ENCODE results near the gene SHROOM3.

DNA sequence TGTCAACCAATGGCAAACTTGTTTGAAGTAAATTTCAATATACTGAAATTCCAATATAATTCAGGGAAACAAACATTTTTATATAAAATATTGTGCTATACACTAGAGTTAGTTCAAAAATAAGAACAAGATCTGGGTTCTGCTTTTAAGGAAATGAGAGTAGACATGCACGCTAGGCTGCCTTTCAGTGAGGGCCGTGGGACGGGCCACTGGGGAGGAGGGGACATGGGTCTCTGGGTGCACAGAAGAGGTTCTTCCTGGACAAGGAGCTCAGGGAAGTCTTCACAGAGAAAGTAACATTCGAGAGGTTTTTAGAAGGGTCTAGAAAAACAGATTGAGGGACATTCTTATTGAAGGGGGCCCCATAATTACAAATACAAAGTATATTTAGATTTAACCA lies 64.4 kb downstream of the SHROOM3 start:
- no peak for TF ChIP-seq POLR2A (IDR thresholded peaks at IDR 0.05; ENCODE audit: low read length)
- no peak for TF ChIP-seq GATA1 (IDR thresholded peaks at IDR 0.05; ENCODE audit: low read depth, low read length)

Data from erythroblast (primary cell).